ENCODE results near the gene KRTAP5-11. TPM values are rescaled to one million over a fixed set of nuclear protein-coding genes. Genes with fewer than 3 reads are reported as not detected.
"Not testable (repeated sequence)": the region's sequence is repeated elsewhere in the genome, so short reads cannot be mapped to it uniquely, and the experiment has no call there.

KRTAP5-11 gene
- not detected for polyA plus RNA-seq (ENCODE audit: insufficient read length in 4 of 4)

DNA sequence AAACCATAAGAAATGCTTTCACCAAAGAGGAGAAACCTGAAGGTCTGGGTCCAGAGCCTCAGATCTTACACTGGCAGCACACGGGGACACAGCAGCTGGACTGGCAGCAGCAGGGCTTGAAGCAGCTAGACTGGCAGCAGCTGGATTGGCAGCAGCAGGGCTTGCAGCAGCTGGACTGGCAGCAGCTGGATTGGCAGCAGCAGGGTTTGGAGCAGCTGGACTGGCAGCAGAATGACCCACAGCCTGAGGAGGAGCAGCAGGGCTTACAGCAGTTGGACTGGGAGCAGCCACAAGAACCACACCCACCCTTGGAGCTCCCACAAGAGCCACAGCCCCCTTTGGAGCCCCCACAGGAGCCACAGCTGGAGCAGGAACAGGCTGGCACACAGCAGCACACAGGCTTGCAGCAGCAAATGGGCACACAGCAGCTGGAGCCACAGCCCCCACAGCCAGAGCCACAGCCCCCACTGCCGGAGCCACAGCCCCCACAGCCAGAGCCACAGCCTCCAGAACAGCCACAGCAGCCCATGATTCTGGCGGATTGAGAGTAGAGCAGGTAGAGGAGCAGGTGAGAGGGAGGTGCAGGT is at the start of gene KRTAP5-11:
TSS of gene KRTAP5-11 (minus strand) at position 567 of the 587 bp plus-strand sequence. CDS start at position 529, 38 bp downstream.
- no peak for DNase-seq (ENCODE audit: low read depth in 4 of 4, low spot score in 2 of 4)

DNA sequence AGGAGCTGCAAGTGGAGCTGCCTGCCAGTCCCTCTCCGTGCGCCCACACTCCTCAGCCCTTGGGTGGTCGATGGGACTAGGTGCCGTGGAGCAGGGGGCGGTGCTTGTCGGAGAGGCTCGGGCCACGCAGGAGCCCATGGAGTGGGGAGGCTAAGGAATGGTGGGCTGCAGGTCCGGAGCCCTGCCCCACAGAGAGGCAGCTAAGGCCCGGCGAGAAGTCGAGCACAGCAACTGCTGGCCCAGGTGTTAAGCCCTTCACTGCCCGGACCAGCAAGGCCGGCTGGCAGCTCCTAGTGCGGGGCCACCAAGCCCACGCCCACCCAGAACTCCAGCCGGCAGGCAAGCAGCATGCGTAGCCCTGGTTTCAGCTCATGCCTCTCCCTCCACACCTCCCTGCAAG is 48.9 kb upstream of the KRTAP5-11 start:
- DNase-seq (ENCODE audit: low read depth in 4 of 4, low spot score in 2 of 4) = not testable (repeated sequence)

GRCh38 chr11:71630071-71630470 is 47.4 kb upstream of the KRTAP5-11 start:
- DNase-seq (ENCODE audit: low read depth in 4 of 4, low spot score in 2 of 4) = not testable (repeated sequence)

DNA sequence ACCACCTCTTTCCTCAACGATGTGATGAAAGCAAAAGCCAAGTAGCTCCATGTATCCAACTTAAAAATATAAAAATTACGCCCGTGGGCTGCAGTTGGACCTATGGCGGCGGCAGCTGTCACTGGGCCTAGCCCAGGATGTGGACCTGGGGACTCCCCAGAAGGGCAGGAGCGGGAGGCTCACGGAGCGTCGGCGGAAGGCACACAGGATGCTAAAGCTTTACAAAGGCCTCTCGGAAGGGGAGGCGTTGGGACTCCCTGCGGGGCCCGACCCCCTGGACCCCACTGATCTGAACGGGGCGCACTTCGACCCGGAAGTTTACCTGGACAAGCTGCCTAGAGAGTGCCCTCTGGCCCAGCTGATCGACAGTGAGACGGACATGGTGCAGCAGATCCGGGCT is 46.3 kb upstream of the KRTAP5-11 start:
- not testable (repeated sequence) for DNase-seq (ENCODE audit: low read depth in 4 of 4, low spot score in 2 of 4)

- not testable (repeated sequence) for DNase-seq (ENCODE audit: low read depth in 4 of 4, low spot score in 2 of 4)
Measured at GRCh38 chr11:71623226-71623625, 40.6 kb upstream of the KRTAP5-11 start.

- not testable (repeated sequence) for DNase-seq (ENCODE audit: low read depth in 4 of 4, low spot score in 2 of 4)
Measured at GRCh38 chr11:71622561-71622960, 39.9 kb upstream of the KRTAP5-11 start.

- DNase-seq (ENCODE audit: low read depth in 4 of 4, low spot score in 2 of 4) = not testable (repeated sequence)
Measured at GRCh38 chr11:71615003-71615402, 32.3 kb upstream of the KRTAP5-11 start.

- DNase-seq (ENCODE audit: low read depth in 4 of 4, low spot score in 2 of 4) = not testable (repeated sequence)
Measured at GRCh38 chr11:71614366-71614917, 31.8 kb upstream of the KRTAP5-11 start.

GRCh38 chr11:71613931-71614330 is 31.3 kb upstream of the KRTAP5-11 start:
- DNase-seq (ENCODE audit: low read depth in 4 of 4, low spot score in 2 of 4) = not testable (repeated sequence)

DNA sequence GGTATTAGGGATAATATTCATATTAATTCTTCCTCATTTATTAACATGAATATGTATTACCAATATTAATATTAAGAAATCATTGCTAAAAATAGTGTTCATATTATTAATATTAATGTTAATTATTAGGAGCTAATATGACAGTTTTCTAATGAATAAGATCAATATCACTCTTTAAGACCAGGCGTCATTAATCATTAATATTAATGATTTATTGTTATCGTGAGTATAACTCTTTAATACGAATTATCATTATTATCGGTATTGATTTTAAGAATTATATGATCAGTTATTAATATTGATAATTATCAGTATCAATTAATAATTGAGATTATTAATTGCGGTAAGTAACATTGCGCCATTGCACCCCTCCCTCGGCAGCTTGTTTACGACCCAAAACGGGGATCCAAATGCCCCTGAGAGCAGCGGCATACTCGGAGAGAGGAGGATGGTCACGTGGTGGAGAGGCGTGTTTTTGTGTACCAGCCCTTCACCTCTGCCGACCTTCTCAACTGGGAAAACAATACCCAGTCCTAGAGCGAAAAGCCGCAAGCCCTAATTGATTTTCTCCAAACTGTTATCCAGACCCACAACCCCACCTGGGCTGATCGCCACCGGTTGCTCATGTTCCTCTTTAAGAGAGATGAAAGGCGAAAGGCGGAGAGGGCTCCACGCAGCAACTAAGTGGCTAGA is 28.7 kb upstream of the KRTAP5-11 start:
- DNase-seq (ENCODE audit: low read depth in 4 of 4, low spot score in 2 of 4) = not testable (repeated sequence)

DNA sequence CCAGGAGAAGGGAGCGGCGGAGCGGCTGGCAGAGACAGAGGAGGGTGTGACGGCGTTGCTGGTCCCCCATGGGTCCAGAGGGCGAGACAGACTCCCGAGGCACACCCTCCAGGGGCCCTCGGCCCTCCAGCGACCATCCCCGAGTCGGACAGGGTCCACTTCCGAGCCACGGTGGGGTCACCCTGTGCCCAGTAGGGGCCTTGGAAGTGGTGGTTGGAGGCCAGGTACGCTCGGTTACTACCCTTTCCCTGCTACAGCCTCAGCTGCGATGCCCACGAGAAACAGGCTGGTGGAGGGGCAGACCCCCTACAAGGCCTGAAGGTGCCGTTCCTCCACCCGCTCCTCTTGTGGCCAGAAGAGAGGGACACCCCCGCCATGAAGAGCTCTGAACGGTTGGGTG is 25.6 kb upstream of the KRTAP5-11 start:
- DNase-seq (ENCODE audit: low read depth in 4 of 4, low spot score in 2 of 4) = not testable (repeated sequence)

DNA sequence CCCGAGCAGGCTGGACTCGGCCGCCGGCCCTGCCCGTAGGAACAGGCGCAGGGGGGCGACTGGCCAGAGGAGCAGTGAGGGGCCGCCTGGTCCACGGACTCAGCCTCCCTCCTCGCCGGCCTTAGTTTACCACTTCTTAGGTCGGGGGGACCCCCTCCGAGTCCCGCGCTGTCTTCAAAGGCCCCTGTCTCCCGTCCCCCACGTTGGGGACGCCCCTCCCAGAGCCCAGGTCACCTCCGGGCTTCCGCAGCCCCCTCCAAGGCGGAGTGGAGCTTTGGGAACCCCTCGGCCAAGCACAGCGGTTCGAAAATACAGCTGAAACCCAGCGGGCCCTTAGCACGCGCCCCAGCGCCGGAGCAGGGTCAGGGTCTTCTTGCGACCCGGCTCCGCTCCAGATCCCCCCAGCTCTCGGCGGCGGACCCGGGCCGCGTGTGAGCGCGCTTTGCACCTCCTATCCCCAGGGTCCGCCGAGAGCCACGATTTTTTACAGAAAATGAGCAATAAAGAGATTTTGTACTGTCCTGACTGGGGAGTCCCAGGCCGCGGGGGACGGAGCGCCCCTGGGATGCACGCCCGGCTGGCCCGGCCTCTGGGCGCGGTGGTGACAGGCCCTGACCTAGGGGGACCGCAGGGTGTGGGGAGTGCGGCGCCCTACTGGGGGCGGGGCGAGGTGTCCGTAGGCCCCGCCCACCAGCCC is 25.0 kb upstream of the KRTAP5-11 start:
- DNase-seq (ENCODE audit: low read depth in 4 of 4, low spot score in 2 of 4) = not testable (repeated sequence)

DNA sequence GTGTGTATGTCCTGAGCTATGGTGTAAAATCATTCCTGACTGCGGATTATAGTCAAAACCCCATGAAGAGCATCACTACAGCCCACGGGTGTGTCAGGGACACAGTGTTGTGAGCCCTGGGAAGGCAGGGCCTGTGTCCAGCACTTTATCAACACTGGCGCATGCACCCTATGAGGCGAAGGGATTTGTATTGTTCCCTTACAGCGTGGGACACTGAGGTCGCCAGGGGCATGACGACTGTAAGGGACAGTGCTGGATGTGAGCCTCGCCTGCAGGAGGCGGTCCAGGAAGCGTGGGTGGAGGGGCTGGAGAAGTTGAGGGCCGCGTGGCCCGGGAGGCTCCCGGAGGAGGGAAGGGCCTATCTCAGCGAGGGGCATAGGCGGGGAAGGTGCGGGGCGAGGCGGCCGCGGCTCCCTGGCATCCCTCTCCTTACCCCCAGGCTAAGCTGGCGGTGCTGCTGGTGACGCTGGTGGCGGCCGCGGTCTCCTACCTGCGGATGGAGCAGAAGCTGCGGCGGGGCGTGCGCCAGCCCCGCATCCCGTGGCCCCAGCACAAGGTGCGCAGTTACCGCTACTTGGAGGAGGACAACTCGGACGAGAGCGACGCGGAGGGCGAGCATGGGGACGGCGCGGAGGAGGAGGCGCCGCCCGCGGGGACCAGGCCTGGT is 24.3 kb upstream of the KRTAP5-11 start:
- not testable (repeated sequence) for DNase-seq (ENCODE audit: low read depth in 4 of 4, low spot score in 2 of 4)

- DNase-seq (ENCODE audit: low read depth in 4 of 4, low spot score in 2 of 4) = not testable (repeated sequence)
Measured at GRCh38 chr11:71604798-71605488, 22.3 kb upstream of the KRTAP5-11 start.

- not testable (repeated sequence) for DNase-seq (ENCODE audit: low read depth in 4 of 4, low spot score in 2 of 4)
Measured at GRCh38 chr11:71603221-71603620, 20.5 kb upstream of the KRTAP5-11 start.

DNA sequence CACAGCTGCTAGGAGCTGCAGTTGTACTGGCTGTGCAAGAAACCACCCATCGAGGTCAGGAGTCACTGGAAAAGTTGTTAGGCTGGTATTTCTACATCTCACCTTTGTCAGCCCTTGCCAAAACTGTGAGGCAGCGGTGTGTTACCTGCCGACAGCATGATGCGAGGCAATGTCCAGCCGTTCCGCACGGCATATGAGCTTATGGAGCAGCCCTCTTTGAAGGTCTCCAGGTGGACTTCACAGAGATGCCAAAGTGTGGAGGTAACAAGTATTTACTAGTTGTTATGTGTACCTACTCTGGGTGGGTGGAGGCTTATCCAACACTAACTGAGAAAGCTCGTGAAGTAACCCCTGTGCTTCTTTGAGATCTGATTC is 6.9 kb upstream of the KRTAP5-11 start:
- DNase-seq (ENCODE audit: low read depth in 4 of 4, low spot score in 2 of 4) = not testable (repeated sequence)

DNA sequence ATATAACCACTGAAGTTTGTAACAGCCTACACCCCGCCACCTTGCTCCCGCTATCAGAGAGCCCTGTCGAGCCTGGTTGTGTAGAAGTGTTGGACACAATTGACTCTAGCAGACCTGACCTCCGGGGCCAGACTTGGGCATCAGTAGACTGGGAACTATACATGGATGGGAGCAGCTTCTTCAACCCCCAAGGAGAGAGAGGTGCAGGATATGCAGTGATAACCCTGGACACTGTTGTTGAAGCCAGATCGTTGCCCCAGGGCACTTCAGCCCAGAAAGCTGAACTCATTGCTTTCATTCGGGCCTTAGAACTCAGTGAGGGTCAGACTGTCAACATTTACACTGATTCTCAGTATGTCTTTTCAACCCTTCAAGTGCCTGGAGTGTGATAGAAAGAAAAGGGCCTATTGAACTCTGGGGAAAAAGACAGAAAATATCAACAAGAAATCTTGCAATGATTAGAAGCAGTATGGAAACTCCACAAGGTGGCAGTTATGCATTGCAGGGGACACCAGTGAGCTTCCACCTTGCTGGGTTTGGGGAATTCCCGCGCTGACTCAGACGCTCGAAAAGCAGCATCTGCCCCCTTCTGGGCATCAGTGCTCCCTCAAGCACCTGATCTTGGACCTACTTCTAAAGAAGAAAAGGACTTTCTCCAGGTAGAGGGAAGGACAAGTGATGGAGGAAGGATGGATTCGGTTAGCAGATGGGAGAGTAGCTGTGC is 6.3 kb upstream of the KRTAP5-11 start:
- DNase-seq (ENCODE audit: low read depth in 4 of 4, low spot score in 2 of 4) = not testable (repeated sequence)

GRCh38 chr11:71588314-71588713 is 5.6 kb upstream of the KRTAP5-11 start:
- not testable (repeated sequence) for DNase-seq (ENCODE audit: low read depth in 4 of 4, low spot score in 2 of 4)

DNA sequence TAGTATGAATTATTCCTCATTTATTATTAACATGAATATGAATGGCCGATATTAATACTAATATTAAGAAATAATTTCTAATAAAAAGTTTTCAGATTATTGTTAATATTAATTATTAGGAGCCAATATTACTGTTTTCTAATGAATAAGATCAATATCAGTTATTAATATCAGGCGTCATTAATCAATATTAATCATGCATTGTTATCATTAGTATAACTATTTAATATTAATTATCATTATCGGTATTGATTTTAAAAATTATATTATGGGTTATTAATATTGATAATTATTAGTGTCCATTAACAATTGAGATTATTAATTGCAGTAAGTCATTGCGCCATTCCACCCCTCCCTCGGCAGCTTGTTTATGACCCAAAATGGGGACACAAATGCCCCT is 3.0 kb upstream of the KRTAP5-11 start:
- not testable (repeated sequence) for DNase-seq (ENCODE audit: low read depth in 4 of 4, low spot score in 2 of 4)
